SK-N-SH (cell line): ENCODE results near the gene NAXE. TPM values are rescaled to one million over a fixed set of nuclear protein-coding genes. Genes with fewer than 3 reads are reported as not detected.
"Not testable (repeated sequence)": the region's sequence is repeated elsewhere in the genome, so short reads cannot be mapped to it uniquely, and the experiment has no call there.

Experiments used
- CTCF ChIA-PET: fragments of 300-600, 350-600 bp; formaldehyde crosslinking; extraction: SDS; loops from one replicate; lab custom pipeline; 2021; lab: Yijun Ruan, JAX
- POLR2A ChIA-PET: fragments of 350-600 bp; sonication (Branson Sonifier 250); formaldehyde crosslinking; extraction: SDS; loops from one replicate; lab custom pipeline; 2020; ENCODE audit warnings: antibody characterized with exemption, inconsistent platforms; lab: Yijun Ruan, JAX
- DNase-seq: peaks from one replicate; pipeline ENCODE4 v3.0.0; 2012
- H2AFZ ChIP-seq: fragments of 200-600 bp; sonication (generic); 2 replicates; pipeline ENCODE4 v1.8.1; 2016; ENCODE audit warnings: antibody characterized with exemption, mild to moderate bottlenecking, low read depth
- H3F3A ChIP-seq: fragments of 200-600 bp; sonication (generic); replicated peaks from 2 replicates; pipeline ENCODE3; 2016; ENCODE audit warnings: antibody characterized with exemption, mild to moderate bottlenecking; ENCODE audit not compliant: insufficient read depth
- H3K27ac ChIP-seq, 2 experiments: fragments of 200-500 bp in 1 of 2; fragments of 200-600 bp in 1 of 2; sonication (Bioruptor generic) in 1 of 2; sonication (generic), shearing (Covaris generic) in 1 of 2; 2 replicates each; pipeline versions ENCODE4 v1.5.1 to v1.6.1; 2014 to 2016; ENCODE audit warnings: low read depth in 2 of 2, inconsistent platforms in 1 of 2, low read length in 1 of 2, mild to moderate bottlenecking in 1 of 2, mixed read lengths in 1 of 2
- H3K27me3 ChIP-seq: fragments of 200-600 bp; sonication (generic), shearing (Covaris generic); 2 replicates; pipeline ENCODE4 v1.6.1; 2016; ENCODE audit warnings: mixed run types; ENCODE audit not compliant: insufficient read depth
- H3K36me3 ChIP-seq, 2 experiments: fragments of 200-500 bp in 1 of 2; fragments of 200-600 bp in 1 of 2; sonication (Bioruptor generic) in 1 of 2; sonication (generic) in 1 of 2; replicated peaks in 1 of 2; 2 replicates each; pipeline versions ENCODE3 to v1.5.1; 2014 to 2016; ENCODE audit warnings: low read length in 1 of 2, mild to moderate bottlenecking in 1 of 2; ENCODE audit not compliant: insufficient read depth in 2 of 2, control insufficient read depth in 1 of 2
- H3K4me1 ChIP-seq, 2 experiments: fragments of 200-500 bp in 1 of 2; fragments of 200-600 bp in 1 of 2; sonication (Bioruptor generic) in 1 of 2; sonication (generic), shearing (Covaris generic) in 1 of 2; 2 replicates each; pipeline versions ENCODE4 v1.5.1 to v1.6.1; 2014 to 2016; ENCODE audit warnings: low read depth in 1 of 2, low read length in 1 of 2, mixed run types in 1 of 2; ENCODE audit not compliant: insufficient read depth in 2 of 2, control insufficient read depth in 1 of 2
- H3K4me2 ChIP-seq: fragments of 200-600 bp; sonication (generic), shearing (Covaris generic); 2 replicates; pipeline ENCODE4 v1.6.1; 2017; ENCODE audit warnings: mixed run types
- H3K4me3 ChIP-seq, 2 experiments: fragments of 200-500 bp in 1 of 2; fragments of 200-600 bp in 1 of 2; sonication (Bioruptor generic) in 1 of 2; sonication (generic), shearing (Covaris generic) in 1 of 2; 2 replicates each; pipeline versions ENCODE4 v1.5.1 to v1.8.1; 2014 to 2016; ENCODE audit warnings: low read depth in 2 of 2, inconsistent platforms in 1 of 2, low read length in 1 of 2, mild to moderate bottlenecking in 1 of 2, mixed read lengths in 1 of 2, moderate library complexity in 1 of 2
- H3K79me2 ChIP-seq: fragments of 200-600 bp; sonication (generic); 2 replicates; pipeline ENCODE4 v1.8.1; 2017; ENCODE audit warnings: mild to moderate bottlenecking; ENCODE audit not compliant: insufficient read depth
- H3K9ac ChIP-seq: fragments of 200-600 bp; sonication (generic); 2 replicates; pipeline ENCODE4 v1.6.1; 2017; ENCODE audit warnings: mixed run types
- H3K9me2 ChIP-seq: fragments of 200-600 bp; sonication (generic); 2 replicates; pipeline ENCODE4 v1.6.1; 2017; ENCODE audit warnings: mixed run types
- H3K9me3 ChIP-seq: fragments of 200-600 bp; sonication (generic); 2 replicates; pipeline ENCODE4 v1.6.1; 2017; ENCODE audit warnings: mixed run types, mild to moderate bottlenecking, moderate library complexity
- H4K20me1 ChIP-seq: fragments of 200-600 bp; sonication (generic); 2 replicates; pipeline ENCODE4 v1.6.1; 2017; ENCODE audit warnings: mild to moderate bottlenecking, mixed run types; ENCODE audit not compliant: insufficient read depth
- FOSL2 ChIP-seq: IDR thresholded peaks from 2 replicates; pipeline ENCODE4 v1.4.0; 2012; ENCODE audit warnings: low read depth, mild to moderate bottlenecking, moderate library complexity, borderline replicate concordance
- GATA2 ChIP-seq: sonication (generic); formaldehyde crosslinking; IDR thresholded peaks from 2 replicates; pipeline ENCODE4 v1.5.0; 2020; ENCODE audit warnings: mild to moderate bottlenecking, missing genetic modification reagents
- WGBS: methylation state at CpG from one replicate; pipeline ENCODE4 v1.1.6; 2017; ENCODE audit warnings: low lambda C conversion rate; 5-methylcytosine and 5-hydroxymethylcytosine counted together
- polyA plus RNA-seq, 3 experiments: library from polyadenylated mRNA; depleted of rRNA; stranded (reverse); fragments of >200 nt; gene quantifications; 2 replicates each; pipeline ENCODE4 v1.2.3, GENCODE V29; 2012
- TF ChIP-seq, protein P1 (sequence below): IDR thresholded peaks from 2 replicates; pipeline ENCODE4 v1.6.1; 2012; ENCODE audit warnings: mild to moderate bottlenecking, low read depth, low read length, moderate library complexity

The NAXE gene
- polyA plus RNA-seq, 1 of the 3 experiments (the other 2 are of a cell fraction) = 98.4 TPM

DNA sequence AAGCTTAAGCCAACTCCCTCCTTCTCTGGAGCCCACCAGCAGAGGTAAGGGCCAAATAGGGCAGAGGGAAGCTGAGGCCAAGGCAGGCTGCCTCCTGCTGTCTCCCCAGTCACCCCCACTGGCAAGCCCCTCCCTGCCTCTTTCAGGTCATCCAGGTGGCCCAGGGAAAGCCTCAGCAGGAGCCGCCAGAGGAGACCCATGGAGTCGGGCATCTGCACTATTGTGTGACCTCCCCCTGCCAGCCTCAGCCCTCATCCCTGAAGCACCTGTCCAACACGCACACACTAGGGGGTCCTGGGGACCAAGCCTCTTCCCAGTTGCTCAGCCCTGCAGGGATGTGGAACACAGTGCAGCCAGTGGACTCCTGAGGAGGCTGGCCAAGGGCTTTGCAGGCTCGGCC is 5.3 kb upstream of the NAXE start (continued):
- TF ChIP-seq, protein P1, sequence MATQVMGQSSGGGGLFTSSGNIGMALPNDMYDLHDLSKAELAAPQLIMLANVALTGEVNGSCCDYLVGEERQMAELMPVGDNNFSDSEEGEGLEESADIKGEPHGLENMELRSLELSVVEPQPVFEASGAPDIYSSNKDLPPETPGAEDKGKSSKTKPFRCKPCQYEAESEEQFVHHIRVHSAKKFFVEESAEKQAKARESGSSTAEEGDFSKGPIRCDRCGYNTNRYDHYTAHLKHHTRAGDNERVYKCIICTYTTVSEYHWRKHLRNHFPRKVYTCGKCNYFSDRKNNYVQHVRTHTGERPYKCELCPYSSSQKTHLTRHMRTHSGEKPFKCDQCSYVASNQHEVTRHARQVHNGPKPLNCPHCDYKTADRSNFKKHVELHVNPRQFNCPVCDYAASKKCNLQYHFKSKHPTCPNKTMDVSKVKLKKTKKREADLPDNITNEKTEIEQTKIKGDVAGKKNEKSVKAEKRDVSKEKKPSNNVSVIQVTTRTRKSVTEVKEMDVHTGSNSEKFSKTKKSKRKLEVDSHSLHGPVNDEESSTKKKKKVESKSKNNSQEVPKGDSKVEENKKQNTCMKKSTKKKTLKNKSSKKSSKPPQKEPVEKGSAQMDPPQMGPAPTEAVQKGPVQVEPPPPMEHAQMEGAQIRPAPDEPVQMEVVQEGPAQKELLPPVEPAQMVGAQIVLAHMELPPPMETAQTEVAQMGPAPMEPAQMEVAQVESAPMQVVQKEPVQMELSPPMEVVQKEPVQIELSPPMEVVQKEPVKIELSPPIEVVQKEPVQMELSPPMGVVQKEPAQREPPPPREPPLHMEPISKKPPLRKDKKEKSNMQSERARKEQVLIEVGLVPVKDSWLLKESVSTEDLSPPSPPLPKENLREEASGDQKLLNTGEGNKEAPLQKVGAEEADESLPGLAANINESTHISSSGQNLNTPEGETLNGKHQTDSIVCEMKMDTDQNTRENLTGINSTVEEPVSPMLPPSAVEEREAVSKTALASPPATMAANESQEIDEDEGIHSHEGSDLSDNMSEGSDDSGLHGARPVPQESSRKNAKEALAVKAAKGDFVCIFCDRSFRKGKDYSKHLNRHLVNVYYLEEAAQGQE = no peak
- TF ChIP-seq, all 33 proteins: peak for 0

DNA sequence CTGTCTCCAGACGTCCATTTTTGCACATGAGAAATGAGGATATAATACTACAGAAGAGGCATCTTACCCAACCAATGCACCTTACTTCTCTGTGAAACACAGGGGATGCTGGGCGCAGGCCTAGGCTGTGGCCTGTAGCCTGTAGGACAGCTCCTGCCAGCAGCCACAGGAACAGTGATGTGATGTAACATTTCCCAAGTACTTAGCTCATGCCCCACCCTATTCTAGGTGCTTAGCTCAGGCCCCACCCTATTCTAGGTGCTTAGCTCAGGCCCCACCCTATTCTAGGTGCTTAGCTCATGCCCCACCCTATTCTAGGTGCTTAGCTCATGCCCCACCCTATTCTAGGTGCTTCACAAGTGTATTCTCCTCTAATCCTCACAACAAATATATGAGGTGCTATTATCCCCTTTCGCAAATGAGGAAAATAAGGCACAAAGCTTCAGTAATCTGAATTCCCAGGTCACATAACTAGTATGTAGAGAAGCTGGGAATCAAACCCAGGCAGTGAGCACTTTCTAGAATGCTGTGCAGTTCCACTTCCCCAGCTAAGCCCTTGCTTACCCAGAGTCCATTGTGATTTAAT is 4.6 kb upstream of the NAXE start:
- H3K4me1 ChIP-seq = peaks cover 0 to 6% of the 10 kb centered on the region in 2 experiments; a peak in 2 of 4 replicates
- no peaks in the 10 kb centered on the region for H3K27me3 ChIP-seq
- H3F3A ChIP-seq = peaks cover 4% of the 10 kb centered on the region
- H3K9me3 ChIP-seq = no peaks in the 10 kb centered on the region
- POLR2A ChIA-PET = interaction anchor here (1.3 kb wide), 1 partner anchor 29 kb away, joined by 4 read pairs; no protein-coding TSS in a partner anchor
- H2AFZ ChIP-seq = no peak overlapping the region
- 88% methylated on average over 3 of the region's 3 CpGs for WGBS
- H3K9ac ChIP-seq = no peak overlapping the region
- TF ChIP-seq GATA2 (CRISPR knock-in tag) (no peak), FOSL2 (no peak)
- H3K4me2 ChIP-seq = no peak overlapping the region
- CTCF ChIA-PET = interaction anchor here (0.6 to 11.1 kb wide), 12 partner anchors 14 to 850 kb away, joined by 3 to 104 read pairs (median 3); partner anchors contain the start of gene GPATCH4
- H3K79me2 ChIP-seq = peaks cover 3% of the 10 kb centered on the region; the same call in 1 of the 2 replicates
- no peak overlapping the region for H3K4me3 ChIP-seq
- no peaks in the 10 kb centered on the region for H3K36me3 ChIP-seq
- no peaks in the 10 kb centered on the region for H3K9me2 ChIP-seq
- DNase-seq = no peak
- no peaks in the 10 kb centered on the region for H4K20me1 ChIP-seq
- no peak overlapping the region for H3K27ac ChIP-seq

DNA sequence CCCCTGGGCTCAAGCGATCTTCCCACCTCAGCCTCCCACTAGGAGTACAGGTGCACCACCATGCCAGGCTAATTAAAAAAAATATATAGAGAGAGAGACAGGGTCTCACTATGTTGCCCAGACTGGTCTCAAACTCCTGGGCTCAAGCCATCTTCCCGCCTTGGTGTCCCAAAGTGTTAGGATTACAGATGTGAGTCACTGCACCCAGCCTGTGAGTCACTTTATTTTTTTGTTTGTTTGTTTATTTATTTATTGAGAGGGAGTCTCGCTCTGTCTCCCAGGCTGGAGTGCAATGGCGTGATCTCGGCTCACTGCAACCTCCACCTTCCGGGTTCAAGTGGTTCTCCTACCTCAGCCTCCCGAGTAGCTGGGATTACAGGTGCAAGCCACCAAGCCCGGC is 3.6 kb upstream of the NAXE start:
- H3K4me2 ChIP-seq, H3K27ac ChIP-seq, H3K27me3 ChIP-seq, H4K20me1 ChIP-seq, H3F3A ChIP-seq, DNase-seq, H3K9me2 ChIP-seq, H3K9ac ChIP-seq, H2AFZ ChIP-seq, H3K4me3 ChIP-seq, H3K9me3 ChIP-seq, H3K36me3 ChIP-seq: not testable (repeated sequence)
- 82% methylated on average over 8 of the region's 8 CpGs for WGBS
- Histone ChIP-seq H3K4me1 (peaks cover 0 to 15% of the 10 kb centered on the region in 2 experiments; a peak in 2 of 4 replicates), H3K79me2 (peaks cover 12% of the 10 kb centered on the region; the same call in 1 of the 2 replicates)
- POLR2A ChIA-PET = interaction anchor here (0.6 to 1.2 kb wide), 2 partner anchors 11 to 24 kb away, joined by 3 to 4 read pairs; no protein-coding TSS in a partner anchor
- CTCF ChIA-PET = interaction anchor here (1.0 to 11.1 kb wide), 3 partner anchors 13 to 202 kb away, joined by 3 to 104 read pairs (median 24); partner anchors contain the start of gene GPATCH4
